Endothelial cell (in vitro differentiated cells): Measurements from ENCODE around the gene TEPSIN. TPM values are rescaled to one million over a fixed set of nuclear protein-coding genes. Genes with fewer than 3 reads are reported as not detected.
A peak's percentile ranks its signal among the peaks of the same experiment; 100 is the strongest.

Experiments used
- DNase-seq: peaks from one replicate; pipeline ENCODE4 v3.0.0; 2021; ENCODE audit warnings: low spot score
- H3K27ac Mint-ChIP-seq: one replicate; pipeline ENCODE4 v1.8.0; 2021; ENCODE audit warnings: mixed read lengths, inconsistent platforms; ENCODE audit not compliant: unreplicated experiment
- H3K27me3 Mint-ChIP-seq: one replicate; pipeline ENCODE4 v1.8.0; 2021; ENCODE audit warnings: mild to moderate bottlenecking, moderate library complexity, mixed read lengths, inconsistent platforms; ENCODE audit not compliant: unreplicated experiment
- H3K36me3 Mint-ChIP-seq: one replicate; pipeline ENCODE4 v1.8.0; 2021; ENCODE audit warnings: mild to moderate bottlenecking, low read depth, mixed read lengths, inconsistent platforms; ENCODE audit not compliant: unreplicated experiment
- H3K4me1 Mint-ChIP-seq: one replicate; pipeline ENCODE4 v1.8.0; 2021; ENCODE audit warnings: mild to moderate bottlenecking, mixed read lengths, inconsistent platforms; ENCODE audit not compliant: unreplicated experiment
- H3K4me3 Mint-ChIP-seq: one replicate; pipeline ENCODE4 v1.8.0; 2021; ENCODE audit warnings: mild to moderate bottlenecking, mixed read lengths, inconsistent platforms; ENCODE audit not compliant: unreplicated experiment
- H3K9me3 Mint-ChIP-seq: one replicate; pipeline ENCODE4 v1.8.0; 2021; ENCODE audit warnings: mixed read lengths, inconsistent platforms; ENCODE audit not compliant: unreplicated experiment
- CTCF ChIP-seq: fragments of 200-600 bp; sonication (generic); IDR thresholded peaks from one replicate; pipeline ENCODE4 v1.5.0; 2021; ENCODE audit warnings: antibody characterized with exemption; ENCODE audit not compliant: unreplicated experiment
- total RNA-seq: library from RNA; stranded (reverse); fragmentation: NEBNext Ultra II Directional; extraction: Animal tissue kit (Norgen Biotek cat#: 25700); gene quantifications from one replicate; pipeline ENCODE4 v1.2.1, GENCODE V29; 2021; ENCODE audit not compliant: unreplicated experiment

TEPSIN gene
- total RNA-seq, 1 donor from 2014 or later: 43.8 TPM

DNA sequence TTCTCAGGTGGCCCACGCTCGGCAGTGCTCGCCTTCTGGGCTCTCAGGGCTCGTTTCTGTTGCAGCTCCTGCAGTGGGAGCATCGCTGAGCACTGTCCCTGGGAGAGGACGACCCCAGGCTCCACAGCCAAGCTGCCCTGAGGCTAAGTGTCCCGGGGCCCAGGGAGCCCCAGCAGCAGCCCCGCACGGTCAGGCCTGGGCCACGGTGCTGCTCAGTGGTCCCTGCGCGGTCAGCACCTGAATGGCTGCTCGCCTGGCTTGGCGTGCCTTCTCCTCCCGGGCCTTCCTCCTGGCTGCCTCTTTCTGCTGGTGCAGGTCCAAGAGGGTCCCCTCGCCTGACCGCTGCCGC is 39.4 kb downstream of the TEPSIN start:
- no peaks in the 10 kb centered on the region for H3K9me3 Mint-ChIP-seq
- no peaks in the 10 kb centered on the region for H3K36me3 Mint-ChIP-seq
- H3K27me3 Mint-ChIP-seq: peaks cover 4% of the 10 kb centered on the region
- TF ChIP-seq CTCF: no peak
- no peak for DNase-seq
- H3K27ac Mint-ChIP-seq: no peak overlapping the region
- H3K4me1 Mint-ChIP-seq: peaks cover 5% of the 10 kb centered on the region
- no peak overlapping the region for H3K4me3 Mint-ChIP-seq

GRCh38 chr17:81198826-81199481 is 39.9 kb downstream of the TEPSIN start:
- H3K9me3 Mint-ChIP-seq: no peaks in the 10 kb centered on the region
- no peak for TF ChIP-seq CTCF
- peaks cover 5% of the 10 kb centered on the region for H3K4me1 Mint-ChIP-seq
- peaks cover 4% of the 10 kb centered on the region for H3K27me3 Mint-ChIP-seq
- no peak overlapping the region for H3K27ac Mint-ChIP-seq
- H3K4me3 Mint-ChIP-seq: no peak overlapping the region
- no peaks in the 10 kb centered on the region for H3K36me3 Mint-ChIP-seq
- no peak for DNase-seq

DNA sequence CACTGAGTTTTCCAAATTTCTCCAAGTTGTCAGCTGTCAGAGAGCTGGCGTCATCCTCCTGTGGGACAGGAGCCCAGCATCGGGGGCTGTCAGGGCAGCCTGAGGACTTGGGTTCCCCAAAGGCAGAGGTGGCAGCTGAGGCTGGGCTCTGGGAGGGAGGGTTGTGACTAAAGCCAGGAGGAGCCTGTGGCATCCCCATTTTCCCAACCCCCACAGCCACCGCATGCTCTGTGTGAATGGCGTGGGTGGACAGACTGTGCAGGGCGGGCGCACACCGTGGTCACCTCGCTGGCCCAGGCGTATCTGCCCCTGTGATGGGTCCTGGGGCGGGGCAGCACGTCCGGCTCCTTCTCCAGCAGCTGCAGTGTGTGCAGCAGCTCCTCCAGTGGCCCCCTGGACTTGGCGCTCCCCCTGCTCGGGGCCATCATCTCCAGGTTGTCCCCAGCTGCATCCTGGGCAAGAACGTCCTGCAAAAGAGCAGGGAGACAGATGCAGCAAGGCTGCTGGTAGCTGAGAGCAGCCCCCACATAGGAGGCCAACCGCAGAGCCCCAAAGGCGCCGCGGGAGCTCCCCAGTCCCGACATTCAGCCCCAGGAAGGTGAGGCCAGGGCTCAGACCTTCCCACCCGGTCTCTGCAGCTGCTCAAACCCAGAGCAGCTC is 40.9 kb downstream of the TEPSIN start:
- Mint-ChIP-seq H3K4me3 (no peak overlapping the region), H3K4me1 (peaks cover 5% of the 10 kb centered on the region), H3K36me3 (no peaks in the 10 kb centered on the region), H3K27me3 (peaks cover 4% of the 10 kb centered on the region), H3K27ac (peak overlapping the region; percentile 74), H3K9me3 (no peaks in the 10 kb centered on the region)
- no peak for DNase-seq
- no peak for TF ChIP-seq CTCF

DNA sequence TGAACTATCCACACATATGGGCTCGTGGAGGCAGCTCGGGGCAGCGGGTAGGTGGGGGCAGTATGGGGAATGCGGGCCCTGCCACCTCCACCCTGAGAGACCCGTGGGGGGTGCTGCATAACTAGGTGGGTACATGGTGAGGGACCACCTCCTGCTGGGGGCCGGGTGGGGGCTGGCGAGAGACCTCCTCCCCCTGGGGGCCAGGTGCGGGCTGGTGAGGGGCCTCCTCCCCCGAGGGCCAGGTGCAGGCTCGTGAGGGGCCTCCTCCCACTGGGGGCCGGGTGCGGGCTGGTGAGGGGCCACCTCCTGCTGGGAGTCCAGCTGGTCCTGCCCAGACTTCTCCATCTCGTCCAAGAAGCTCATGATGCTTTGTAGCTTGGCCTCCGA is 41.5 kb downstream of the TEPSIN start:
- DNase-seq: no peak
- Mint-ChIP-seq H3K27me3 (peaks cover 4% of the 10 kb centered on the region), H3K4me3 (no peak overlapping the region), H3K27ac (peak overlapping the region; percentile 74), H3K36me3 (no peaks in the 10 kb centered on the region), H3K4me1 (peaks cover 5% of the 10 kb centered on the region), H3K9me3 (no peaks in the 10 kb centered on the region)
- TF ChIP-seq CTCF: no peak

GRCh38 chr17:81196505-81197408 is 42.1 kb downstream of the TEPSIN start:
- Mint-ChIP-seq H3K9me3 (no peaks in the 10 kb centered on the region), H3K27me3 (peaks cover 4% of the 10 kb centered on the region), H3K4me1 (peaks cover 5% of the 10 kb centered on the region), H3K36me3 (no peaks in the 10 kb centered on the region), H3K27ac (no peak overlapping the region), H3K4me3 (no peak overlapping the region)
- DNase-seq: no peak
- no peak for TF ChIP-seq CTCF
